IPS DF 6.9 (cell line): Measurements from ENCODE around the gene STEAP3.

Experiments
- DNase-seq: peaks from one replicate; pipeline ENCODE4 v3.0.0-alpha.2; 2013; ENCODE audit warnings: low read depth, low spot score
- H3K27ac ChIP-seq: one replicate; pipeline ENCODE4 v1.5.1; 2013; ENCODE audit warnings: low read length, control low read depth
- H3K27me3 ChIP-seq: 2 replicates; pipeline ENCODE4 v1.6.1; 2013; ENCODE audit warnings: mild to moderate bottlenecking, low read length; ENCODE audit not compliant: control insufficient read depth, insufficient read depth
- H3K36me3 ChIP-seq: 2 replicates; pipeline ENCODE4 v1.6.1; 2013; ENCODE audit warnings: low read length; ENCODE audit not compliant: control insufficient read depth, insufficient read depth
- H3K4me1 ChIP-seq: 2 replicates; pipeline ENCODE4 v1.6.1; 2013; ENCODE audit warnings: low read length; ENCODE audit not compliant: control insufficient read depth, insufficient read depth
- H3K4me3 ChIP-seq: 2 replicates; pipeline ENCODE4 v1.5.1; 2013; ENCODE audit warnings: mild to moderate bottlenecking, low read length
- H3K9me3 ChIP-seq: 2 replicates; pipeline ENCODE4 v1.6.1; 2013; ENCODE audit warnings: low read length, inconsistent platforms; ENCODE audit not compliant: control insufficient read depth, insufficient read depth
- WGBS: extraction: QIAGEN DNeasy Blood & Tissue Kit; methylation state at CpG from one replicate; pipeline ENCODE4 v1.1.7; 2013; ENCODE audit warnings: mixed read lengths, missing lambda C conversion rate; ENCODE audit not compliant: insufficient read length, insufficient coverage; 5-methylcytosine and 5-hydroxymethylcytosine counted together

The STEAP3 gene

DNA sequence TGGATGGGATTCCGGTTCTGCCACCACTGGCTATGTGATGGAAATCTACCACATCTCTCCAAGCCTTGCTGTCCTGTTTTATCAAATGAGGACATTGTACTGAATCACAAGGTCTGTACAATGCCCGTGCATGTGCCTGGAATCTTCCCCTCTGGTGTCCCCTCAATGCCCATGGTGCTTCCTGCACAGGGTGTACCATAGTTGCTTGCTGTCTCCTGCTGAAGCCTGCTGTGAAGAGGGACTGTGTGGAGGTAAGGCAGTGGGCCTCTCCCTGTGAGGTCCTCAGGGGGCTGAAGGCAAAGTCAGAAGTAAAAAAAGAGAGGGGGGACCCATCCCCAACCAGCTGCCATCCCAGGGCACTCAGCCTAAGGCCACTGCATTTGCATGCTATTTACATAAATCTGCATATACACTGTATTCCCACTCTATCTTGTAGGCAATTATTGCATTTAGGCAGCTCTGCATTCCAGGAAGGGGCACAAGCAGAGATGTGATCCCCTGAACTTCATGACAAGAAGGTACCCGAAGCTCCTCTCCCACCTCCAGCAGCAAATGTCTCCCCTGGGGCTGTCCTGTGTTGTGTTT lies 9.1 kb upstream of the STEAP3 start:
- Histone ChIP-seq H3K27ac (no peak overlapping the region), H3K4me3 (no peak overlapping the region), H3K4me1 (peaks cover 7% of the 10 kb centered on the region), H3K36me3 (no peaks in the 10 kb centered on the region), H3K9me3 (no peaks in the 10 kb centered on the region), H3K27me3 (no peaks in the 10 kb centered on the region)
- WGBS: no CpG with 5 or more reads among the region's 3 CpGs
- no peak for DNase-seq

DNA sequence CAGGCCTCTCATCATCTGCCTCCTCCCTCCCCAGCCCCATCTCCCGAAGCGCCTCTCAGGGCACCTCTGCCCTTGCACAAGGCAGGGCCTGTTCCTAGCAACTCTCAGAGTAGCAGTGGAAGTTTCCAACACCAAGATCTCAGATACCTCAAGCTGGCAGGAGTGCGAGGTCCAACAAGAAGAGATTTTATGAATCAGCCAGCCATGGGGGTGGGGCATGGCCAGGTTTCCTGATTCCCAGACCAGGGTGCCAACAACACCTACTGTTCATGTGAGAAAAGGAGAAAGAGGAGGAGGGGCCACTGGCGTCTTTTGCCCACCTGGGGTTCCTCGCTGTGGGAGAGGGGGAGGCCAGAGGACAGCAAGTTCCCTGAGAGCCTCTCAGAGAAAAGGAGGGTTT lies 6.6 kb upstream of the STEAP3 start:
- H3K27me3 ChIP-seq: no peaks in the 10 kb centered on the region
- H3K27ac ChIP-seq: no peak overlapping the region
- no peak for DNase-seq
- peaks cover 9% of the 10 kb centered on the region for H3K4me1 ChIP-seq
- H3K36me3 ChIP-seq: no peaks in the 10 kb centered on the region
- no peaks in the 10 kb centered on the region for H3K9me3 ChIP-seq
- no peak overlapping the region for H3K4me3 ChIP-seq
- no CpG with 5 or more reads among the region's 5 CpGs for WGBS

- no peak overlapping the region for H3K4me3 ChIP-seq
- WGBS: no CpG with 5 or more reads among the region's 6 CpGs
- H3K36me3 ChIP-seq: no peaks in the 10 kb centered on the region
- no peak overlapping the region for H3K27ac ChIP-seq
- DNase-seq: no peak
- H3K4me1 ChIP-seq: peaks cover 11% of the 10 kb centered on the region
- no peaks in the 10 kb centered on the region for H3K9me3 ChIP-seq
- no peaks in the 10 kb centered on the region for H3K27me3 ChIP-seq
Observed at GRCh38 chr2:119218478-119219064, 5.1 kb upstream of the STEAP3 start.

DNA sequence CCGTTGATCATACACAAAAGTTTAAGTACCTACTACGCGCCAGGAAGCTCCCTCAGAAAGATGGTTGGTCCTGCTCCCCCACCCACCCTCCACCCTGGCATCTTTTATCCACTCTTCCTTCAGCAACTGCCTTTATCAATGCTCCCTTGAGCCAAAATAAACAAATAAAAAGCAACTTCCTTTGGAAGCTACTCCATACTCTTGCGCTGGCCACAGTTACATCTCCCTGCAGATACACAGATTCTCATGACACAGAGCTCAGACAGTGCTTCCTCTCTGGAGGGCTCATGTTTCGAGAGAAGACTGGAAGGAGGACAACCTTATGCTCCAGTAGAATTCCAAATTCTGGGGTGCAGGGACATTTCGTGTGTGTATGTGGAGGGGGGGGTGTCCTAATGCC lies 3.8 kb upstream of the STEAP3 start:
- no peak for DNase-seq
- Histone ChIP-seq H3K27me3 (no peaks in the 10 kb centered on the region), H3K36me3 (no peaks in the 10 kb centered on the region), H3K27ac (no peak overlapping the region), H3K4me3 (no peak overlapping the region), H3K9me3 (no peaks in the 10 kb centered on the region), H3K4me1 (peaks cover 11% of the 10 kb centered on the region)
- no CpG with 5 or more reads among the region's 6 CpGs for WGBS

- Histone ChIP-seq H3K36me3 (no peaks in the 10 kb centered on the region), H3K4me3 (no peak overlapping the region), H3K27me3 (no peaks in the 10 kb centered on the region), H3K4me1 (peaks cover 11% of the 10 kb centered on the region), H3K9me3 (no peaks in the 10 kb centered on the region), H3K27ac (no peak overlapping the region)
- no peak for DNase-seq
- no CpG with 5 or more reads among the region's 2 CpGs for WGBS
Observed at GRCh38 chr2:119220720-119221301, 2.8 kb upstream of the STEAP3 start.

GRCh38 chr2:119221609-119222008 lies 2.0 kb upstream of the STEAP3 start:
- WGBS: no CpG with 5 or more reads among the region's 5 CpGs
- no peak overlapping the region for H3K4me3 ChIP-seq
- no peak overlapping the region for H3K27ac ChIP-seq
- no peaks in the 10 kb centered on the region for H3K9me3 ChIP-seq
- no peaks in the 10 kb centered on the region for H3K27me3 ChIP-seq
- no peaks in the 10 kb centered on the region for H3K36me3 ChIP-seq
- no peak for DNase-seq
- peaks cover 11% of the 10 kb centered on the region for H3K4me1 ChIP-seq

DNA sequence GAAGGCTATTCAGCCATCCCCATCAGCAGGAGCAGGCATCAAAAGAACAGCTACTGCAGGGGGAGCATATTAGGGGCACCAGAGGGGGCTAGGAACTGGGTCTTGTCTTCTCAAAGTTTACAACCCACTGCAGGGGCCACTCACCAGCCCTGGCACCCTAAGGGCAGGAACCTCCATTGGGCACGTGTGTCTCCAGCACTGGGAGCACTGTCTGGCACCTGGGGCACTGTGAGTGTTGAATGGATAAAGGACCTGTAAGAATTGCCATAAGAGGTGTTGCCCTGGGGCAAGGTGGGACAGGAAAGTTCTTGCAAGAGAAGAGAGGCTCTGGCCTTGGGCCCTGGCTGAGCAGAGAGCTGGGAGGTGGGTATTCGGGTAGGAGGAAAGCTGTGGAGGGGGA lies 1.4 kb upstream of the STEAP3 start:
- no CpG with 5 or more reads among the region's 2 CpGs for WGBS
- H3K4me1 ChIP-seq: peaks cover 11% of the 10 kb centered on the region
- no peaks in the 10 kb centered on the region for H3K27me3 ChIP-seq
- no peaks in the 10 kb centered on the region for H3K36me3 ChIP-seq
- no peaks in the 10 kb centered on the region for H3K9me3 ChIP-seq
- H3K4me3 ChIP-seq: no peak overlapping the region
- no peak overlapping the region for H3K27ac ChIP-seq
- no peak for DNase-seq

GRCh38 chr2:119222863-119223520 lies 642 bp upstream of the STEAP3 start:
- no CpG with 5 or more reads among the region's 22 CpGs for WGBS
- DNase-seq: no peak

DNA sequence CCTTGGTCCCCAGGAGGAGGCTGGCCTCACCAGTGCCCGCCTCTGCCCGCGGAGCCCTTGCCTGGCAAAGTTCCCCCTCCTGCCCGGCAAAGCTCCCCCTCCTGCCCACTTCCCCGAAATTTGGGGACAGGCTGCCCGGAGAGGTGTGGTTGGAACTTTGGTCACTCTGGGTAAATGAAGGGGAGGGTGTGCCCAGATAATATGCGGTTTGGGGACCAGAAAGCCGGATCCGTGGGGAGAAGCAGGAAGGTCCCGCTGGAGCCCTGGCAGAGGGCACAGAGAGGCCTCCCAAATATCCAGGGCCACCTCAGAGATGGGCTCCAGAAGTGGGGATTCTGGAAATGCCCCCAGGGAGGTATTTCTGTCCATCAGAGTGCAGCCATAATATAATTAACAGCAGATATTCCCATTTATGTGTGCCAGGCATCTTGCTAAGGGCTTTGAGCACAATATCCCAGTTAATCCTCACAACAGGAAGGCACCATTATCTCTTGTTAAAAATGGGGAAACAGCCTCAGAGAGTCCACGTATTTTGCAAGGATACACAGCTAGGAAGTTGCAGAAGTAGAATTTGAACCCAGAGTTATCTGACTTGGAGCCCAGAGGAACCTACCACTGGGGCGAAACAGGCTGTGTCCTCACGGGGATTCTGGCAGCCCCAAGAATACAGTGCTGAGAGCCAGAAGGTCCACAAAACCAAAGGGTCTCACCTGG lies 914 bp downstream of the STEAP3 start:
- Histone ChIP-seq H3K36me3 (no peaks in the 10 kb centered on the region), H3K27ac (no peak overlapping the region), H3K9me3 (no peaks in the 10 kb centered on the region), H3K4me1 (peaks cover 5% of the 10 kb centered on the region), H3K27me3 (no peaks in the 10 kb centered on the region), H3K4me3 (peak overlapping the region; percentile 50; the same call in 1 of the 2 replicates)
- DNase-seq: no peak
- no CpG with 5 or more reads among the region's 13 CpGs for WGBS

More at GRCh38 chr2:119222863-119223520, 642 bp upstream of the STEAP3 start:
- no peaks in the 10 kb centered on the region for H3K9me3 ChIP-seq
- H3K36me3 ChIP-seq: no peaks in the 10 kb centered on the region
- H3K27ac ChIP-seq: no peak overlapping the region
- H3K27me3 ChIP-seq: no peaks in the 10 kb centered on the region
- H3K4me1 ChIP-seq: peaks cover 10% of the 10 kb centered on the region
- peak overlapping the region; percentile 50; the same call in 1 of the 2 replicates for H3K4me3 ChIP-seq

GRCh38 chr2:119225105-119225865 lies 1.7 kb downstream of the STEAP3 start:
- no peak overlapping the region for H3K4me3 ChIP-seq

More at GRCh38 chr2:119225105-119225865, 1.7 kb downstream of the STEAP3 start:
- no CpG with 5 or more reads among the region's 7 CpGs for WGBS
- no peak for DNase-seq
- H3K27me3 ChIP-seq: no peaks in the 10 kb centered on the region
- H3K27ac ChIP-seq: no peak overlapping the region
- H3K36me3 ChIP-seq: no peaks in the 10 kb centered on the region
- no peaks in the 10 kb centered on the region for H3K9me3 ChIP-seq
- H3K4me1 ChIP-seq: peaks cover 4% of the 10 kb centered on the region
